ENCODE data around the gene GOLGA6A.

- no peak for TF ChIP-seq CTCF (IDR thresholded peaks at IDR 0.05)
- no peak for TF ChIP-seq ZFX (IDR thresholded peaks at IDR 0.05; ENCODE audit: borderline replicate concordance)
These were observed 43.4 kb downstream of the GOLGA6A start for GRCh38 chr15:74038707-74039655.
